ENCODE data around the gene SUPT5H. TPM values are rescaled to one million over a fixed set of nuclear protein-coding genes. Genes with fewer than 3 reads are reported as not detected.

The SUPT5H gene
- polyA plus RNA-seq, 12 donors, result 74.5 to 113 (median 82.6) TPM; not detected in 1

DNA sequence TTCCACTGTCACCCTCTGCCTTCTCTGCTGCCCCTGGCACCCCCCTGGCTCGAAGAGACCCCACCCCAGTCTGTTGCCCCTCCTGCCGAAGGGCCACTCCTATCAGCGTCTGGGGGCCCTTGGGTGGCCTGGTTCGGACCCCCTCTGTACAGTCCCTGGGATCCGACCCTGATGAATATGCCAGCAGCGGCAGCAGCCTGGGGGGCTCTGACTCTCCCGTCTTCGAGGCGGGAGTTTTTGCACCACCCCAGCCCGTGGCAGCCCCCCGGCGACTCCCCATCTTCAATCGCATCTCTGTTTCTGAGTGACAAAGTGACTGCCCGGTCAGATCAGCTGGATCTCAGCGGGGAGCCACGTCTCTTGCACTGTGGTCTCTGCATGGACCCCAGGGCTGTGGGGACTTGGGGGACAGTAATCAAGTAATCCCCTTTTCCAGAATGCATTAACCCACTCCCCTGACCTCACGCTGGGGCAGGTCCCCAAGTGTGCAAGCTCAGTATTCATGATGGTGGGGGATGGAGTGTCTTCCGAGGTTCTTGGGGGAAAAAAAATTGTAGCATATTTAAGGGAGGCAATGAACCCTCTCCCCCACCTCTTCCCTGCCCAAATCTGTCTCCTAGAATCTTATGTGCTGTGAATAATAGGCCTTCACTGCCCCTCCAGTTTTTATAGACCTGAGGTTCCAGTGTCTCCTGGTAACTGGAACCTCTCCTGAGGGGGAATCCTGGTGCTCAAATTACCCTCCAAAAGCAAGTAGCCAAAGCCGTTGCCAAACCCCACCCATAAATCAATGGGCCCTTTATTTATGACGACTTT, 36.8 kb upstream of the SUPT5H start:
- DNase-seq, result peak; percentile 46

DNA sequence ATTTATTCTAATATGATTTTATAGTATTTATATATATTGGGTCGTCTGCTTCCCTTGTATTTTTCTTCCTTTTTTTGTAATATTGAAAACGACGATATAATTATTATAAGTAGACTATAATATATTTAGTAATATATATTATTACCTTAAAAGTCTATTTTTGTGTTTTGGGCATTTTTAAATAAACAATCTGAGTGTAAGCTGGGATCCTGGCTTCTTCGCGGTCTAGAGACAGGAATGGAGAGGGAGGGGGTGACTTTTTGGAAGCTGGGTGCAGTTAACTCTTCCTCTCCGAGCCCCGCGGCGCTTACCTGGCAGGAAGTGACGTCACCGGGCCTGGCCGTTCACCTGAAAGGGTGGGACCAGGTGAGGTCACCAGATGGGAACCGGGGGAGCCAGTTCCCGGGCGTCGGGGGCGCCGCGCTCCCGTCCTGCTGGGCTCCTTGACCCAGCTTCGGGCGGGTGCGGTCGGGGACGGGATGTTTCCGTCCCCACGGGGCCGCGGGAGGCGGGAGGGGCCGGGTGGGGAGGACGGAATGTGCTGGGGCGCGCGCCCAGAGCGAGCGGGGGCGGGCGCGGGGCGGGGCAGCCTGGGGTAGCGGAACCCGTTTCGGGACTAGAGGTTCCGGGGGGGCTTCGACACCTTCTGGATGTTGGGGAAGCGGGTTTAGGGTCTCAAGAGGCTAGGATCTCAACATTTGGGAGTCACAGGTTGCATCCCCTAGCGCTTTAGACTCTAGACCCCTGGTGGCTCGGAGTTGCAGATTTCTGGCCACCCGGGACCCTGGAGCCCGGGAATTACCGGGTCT, 36.0 kb upstream of the SUPT5H start:
- DNase-seq, result peak; percentile 80

DNA sequence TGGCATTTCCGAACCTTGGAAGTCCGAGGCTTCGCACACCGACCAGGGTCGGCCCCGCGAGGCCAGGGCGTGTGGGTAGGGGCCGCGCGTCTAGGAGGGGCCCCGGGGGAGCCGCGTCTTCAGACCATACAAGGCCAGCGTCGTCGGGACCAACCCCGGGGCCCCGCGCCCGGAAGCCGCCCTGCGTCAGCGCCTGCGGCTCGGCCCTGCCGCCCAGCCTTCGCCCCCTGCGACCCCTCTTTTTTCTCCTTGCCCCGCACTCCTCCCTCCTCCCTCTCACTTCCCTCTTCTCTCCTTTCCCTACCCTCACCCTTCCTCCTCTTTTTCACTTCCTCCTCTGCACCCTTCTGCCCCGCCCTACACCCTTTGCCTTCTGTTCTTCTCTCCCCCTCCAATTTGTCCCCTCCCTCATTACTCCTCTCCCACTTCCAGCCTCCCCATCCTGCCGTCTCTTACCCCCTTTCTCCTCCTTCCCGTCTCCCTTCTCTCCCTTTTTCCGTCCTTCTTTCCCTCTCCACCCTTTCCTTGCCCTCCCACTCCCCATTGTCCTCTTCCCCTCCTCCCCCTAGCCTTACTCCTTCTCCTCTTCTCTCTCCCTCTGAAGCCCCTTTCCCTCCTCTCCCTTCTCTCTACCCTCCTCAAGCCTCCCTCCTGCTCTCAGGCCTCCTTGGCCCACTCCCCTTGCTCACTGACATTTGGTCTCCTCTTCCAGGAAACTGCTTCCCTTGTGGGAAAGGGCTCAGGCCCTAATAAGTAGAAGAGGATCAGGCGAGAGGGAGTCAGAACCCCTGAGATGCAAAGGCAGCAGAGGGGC, 35.2 kb upstream of the SUPT5H start:
- peak; percentile 72 for DNase-seq

DNA sequence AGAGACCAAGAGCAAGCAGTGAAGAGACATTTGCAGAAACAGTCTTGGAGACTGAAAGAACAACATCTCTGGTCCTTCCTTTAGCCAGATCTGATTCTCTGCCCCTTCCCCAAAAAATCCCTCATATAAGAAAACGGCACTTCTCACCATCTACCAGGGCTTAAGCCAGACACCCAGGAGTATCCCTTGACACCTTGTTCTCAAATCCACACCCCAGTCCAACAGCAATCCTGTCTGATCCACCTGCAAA, 34.6 kb upstream of the SUPT5H start:
- no peak for DNase-seq

DNA sequence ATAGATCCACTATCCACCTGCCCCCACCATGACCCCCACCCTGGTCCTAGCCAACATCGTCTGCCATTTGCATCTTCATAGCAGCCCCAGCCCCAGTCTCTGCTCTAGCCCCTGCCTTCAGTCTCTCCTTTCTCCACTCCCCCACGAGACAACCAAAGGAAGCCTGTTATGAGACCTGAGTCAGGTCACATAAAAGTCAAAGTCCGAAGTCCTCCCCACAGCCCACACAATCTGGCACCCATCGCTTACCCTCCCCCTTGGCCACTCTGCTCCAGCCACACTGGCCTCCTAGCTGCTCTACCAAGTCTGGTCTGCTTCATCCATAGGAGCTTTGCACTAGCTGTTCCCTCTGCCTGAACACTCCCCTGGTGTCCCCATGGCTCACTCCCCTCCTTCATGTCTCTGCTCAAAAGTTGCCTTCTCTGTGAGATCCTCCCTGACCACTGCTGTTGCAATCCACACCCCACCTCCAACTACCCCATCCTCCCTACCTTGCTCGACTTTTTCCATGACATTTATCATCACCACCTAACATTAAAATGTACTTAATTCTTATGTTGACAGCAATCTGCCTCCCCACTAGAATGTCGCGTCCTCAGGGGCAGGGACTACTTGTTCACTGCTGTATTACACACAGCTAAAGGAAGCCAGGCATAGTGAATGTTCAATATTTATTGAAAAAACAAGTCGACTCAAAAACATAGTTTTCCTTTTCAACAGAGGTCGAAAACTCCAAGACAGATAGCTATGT, 34.1 kb upstream of the SUPT5H start:
- peak; percentile 57 for DNase-seq

DNA sequence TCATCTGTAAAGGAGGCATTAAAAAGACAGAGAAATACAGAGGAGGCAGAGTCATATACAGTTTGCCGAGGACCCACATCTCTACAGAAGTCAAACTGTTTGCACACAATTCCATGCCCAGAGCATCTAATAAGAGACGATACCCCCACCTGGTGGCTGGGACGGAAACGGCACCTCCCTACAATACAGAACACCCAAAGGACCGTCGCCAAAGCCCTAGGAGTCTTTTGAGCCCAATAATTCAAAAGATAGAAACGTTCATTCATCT, 33.6 kb upstream of the SUPT5H start:
- DNase-seq, result peak; percentile 93

DNA sequence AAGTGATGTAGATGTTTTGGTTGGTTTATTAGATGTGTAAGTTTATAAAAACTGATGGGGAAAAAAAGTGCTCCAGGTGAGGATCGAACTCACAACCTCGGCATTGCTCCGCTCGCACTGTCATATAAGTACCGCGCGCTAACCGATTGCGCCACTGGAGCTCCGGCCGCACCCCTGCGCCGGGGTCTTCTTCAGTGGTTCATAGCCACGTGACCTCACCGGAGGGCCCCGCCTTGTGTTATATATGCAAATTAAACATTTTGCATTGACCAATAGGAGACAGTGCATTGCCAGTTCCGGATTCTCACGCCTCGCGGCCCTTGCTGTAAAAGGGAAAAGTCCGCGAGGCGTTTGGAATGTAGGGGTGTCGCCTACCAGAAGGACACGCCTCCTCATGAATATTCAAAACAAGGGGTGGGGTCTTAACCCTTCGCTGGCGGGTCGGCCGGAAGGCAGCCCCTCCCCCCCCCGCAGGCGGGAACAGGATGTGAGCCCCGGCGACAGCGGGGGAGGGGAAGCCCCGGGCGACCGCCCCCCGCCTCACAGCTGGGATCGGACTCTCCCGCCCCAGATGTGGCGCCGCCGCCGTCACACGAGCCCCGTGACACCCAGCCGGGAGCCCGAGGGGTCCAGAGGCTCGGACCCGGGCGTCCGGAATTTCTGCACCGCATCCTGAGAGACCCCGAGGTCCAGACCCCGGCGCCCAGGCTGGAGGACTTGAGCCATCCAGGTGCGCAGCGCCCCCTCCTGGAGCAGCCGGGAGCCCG, 33.1 kb upstream of the SUPT5H start, which contains the start of gene PLEKHG2:
PLEKHG2 (plus strand) TSS at position 570 of the 767 bp plus-strand sequence. CDS start 1,418 bp downstream, outside the sequence.
- DNase-seq, result peak; percentile 99

DNA sequence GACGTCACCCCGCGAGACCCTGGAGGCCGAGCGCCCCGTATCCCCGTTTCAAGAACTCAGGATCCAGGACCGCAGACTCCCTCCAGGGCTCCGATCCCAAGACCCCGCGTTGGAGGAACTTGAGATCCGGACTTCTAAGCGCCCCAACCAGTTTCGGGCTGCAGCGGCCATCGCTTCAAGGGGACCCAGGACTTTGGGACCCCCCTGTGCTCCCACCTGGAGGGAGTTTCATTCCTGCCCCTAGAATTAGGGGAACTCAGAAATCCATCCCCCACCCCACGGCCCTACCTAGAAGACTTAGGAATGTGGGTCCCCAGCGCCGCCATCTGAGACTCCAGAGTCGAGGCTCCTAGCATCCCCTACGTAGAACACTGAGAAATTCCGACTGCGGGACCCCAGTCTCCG, 32.5 kb upstream of the SUPT5H start:
- DNase-seq, result no peak

DNA sequence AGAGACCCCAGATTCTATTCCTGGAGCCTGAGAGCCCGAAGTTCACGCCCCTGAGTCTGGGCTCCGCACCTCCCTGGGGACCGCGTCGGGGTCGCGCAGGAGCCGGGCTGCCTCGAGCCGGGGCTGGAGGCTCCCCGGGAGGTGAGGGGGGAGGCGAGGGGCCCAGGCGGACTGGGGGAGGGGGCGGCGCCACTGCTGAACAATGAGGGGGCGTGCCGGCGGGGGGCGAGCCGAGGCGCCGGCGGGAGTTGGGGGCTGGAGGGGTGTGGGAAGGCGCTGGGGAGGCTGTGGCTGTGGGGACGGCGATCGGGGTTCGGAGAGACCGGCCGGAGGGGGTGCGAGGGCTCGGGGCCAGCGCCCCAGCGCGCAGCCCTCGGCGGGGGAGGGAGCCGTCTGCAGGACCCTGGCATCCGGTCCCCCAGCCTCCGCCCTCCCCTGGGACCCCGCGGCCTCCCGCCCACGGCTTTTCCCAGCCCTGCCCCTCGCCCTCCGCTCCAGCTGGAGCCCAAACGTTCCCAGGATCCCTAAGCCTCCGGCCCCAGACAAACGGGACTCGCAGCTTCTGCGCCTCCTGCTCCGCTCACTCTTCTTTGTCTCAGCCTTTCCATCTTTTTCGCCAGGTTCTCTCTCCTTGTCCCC, 32.0 kb upstream of the SUPT5H start:
- peak; percentile 78 for DNase-seq

DNA sequence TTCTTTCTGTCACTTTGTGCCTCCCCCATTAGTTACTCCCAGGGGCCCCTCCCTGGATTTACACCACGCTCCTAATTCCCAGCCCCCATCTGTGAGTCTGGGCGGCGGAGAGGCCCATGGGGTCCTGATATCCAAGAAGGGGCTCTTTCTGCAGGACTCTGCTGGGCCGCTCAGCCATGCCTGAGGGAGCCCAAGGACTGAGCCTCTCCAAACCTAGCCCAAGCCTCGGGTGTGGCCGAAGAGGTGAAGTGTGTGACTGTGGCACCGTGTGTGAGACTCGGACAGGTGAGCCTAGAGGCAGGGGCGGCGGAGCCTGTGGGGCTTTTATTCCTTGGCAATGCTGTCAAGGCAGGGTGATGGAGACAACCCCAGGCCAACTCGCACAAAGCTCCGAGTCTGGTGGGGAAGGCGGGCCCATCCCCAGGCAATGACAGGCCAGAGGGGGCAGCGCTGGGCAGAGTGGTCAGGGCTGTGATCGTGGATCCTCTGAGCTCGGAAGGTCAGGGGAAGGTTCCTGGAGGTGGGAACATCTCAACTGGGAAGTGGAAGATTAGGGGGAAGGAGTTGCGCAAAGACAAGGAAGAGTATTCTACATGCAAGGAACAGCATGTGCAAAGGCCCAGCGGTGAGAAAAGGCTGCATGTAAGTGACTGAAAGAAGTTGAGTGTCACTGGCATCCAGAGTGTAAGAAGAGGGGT, 31.3 kb upstream of the SUPT5H start:
- DNase-seq, result no peak

DNA sequence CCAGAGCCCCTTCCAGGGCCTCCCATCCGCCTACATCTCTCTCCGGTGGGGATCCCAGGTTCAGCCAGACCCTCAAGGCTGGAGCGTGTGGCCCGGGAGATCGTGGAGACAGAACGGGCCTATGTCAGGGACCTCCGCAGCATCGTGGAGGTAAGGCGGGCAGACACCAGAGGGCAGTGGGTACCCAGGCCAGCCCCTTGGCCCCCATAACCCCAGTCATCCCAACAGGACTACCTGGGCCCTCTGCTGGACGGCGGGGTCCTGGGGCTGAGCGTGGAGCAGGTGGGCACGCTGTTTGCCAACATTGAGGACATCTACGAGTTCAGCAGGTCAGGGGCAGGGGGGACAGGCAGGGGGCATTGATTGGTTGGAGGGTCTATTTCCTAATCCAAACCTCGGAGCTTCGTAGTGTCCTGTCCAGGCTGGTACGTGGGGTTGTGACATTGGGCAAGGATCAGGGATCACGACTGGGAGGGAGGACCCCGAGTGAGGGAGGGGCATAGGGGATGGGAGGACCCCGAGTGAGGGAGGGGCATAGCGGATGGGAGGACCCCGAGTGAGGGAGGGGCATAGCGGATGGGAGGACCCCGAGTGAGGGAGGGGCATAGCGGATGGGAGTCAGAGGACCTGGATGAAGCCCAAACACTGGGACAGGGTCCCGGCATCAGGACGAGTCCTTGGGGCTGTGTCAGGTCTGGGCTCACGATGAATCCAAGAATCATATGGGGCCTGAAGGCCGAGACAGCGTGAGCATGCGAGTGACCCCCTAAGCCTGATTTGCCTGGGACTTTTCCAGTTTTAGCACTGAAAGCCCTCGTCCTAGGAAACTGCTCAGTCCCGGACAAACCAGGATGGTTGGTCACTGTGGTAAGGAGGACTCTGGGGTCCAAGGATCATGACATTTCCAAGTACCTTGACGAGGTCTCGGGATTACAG, 30.0 kb upstream of the SUPT5H start:
- no peak for DNase-seq

DNA sequence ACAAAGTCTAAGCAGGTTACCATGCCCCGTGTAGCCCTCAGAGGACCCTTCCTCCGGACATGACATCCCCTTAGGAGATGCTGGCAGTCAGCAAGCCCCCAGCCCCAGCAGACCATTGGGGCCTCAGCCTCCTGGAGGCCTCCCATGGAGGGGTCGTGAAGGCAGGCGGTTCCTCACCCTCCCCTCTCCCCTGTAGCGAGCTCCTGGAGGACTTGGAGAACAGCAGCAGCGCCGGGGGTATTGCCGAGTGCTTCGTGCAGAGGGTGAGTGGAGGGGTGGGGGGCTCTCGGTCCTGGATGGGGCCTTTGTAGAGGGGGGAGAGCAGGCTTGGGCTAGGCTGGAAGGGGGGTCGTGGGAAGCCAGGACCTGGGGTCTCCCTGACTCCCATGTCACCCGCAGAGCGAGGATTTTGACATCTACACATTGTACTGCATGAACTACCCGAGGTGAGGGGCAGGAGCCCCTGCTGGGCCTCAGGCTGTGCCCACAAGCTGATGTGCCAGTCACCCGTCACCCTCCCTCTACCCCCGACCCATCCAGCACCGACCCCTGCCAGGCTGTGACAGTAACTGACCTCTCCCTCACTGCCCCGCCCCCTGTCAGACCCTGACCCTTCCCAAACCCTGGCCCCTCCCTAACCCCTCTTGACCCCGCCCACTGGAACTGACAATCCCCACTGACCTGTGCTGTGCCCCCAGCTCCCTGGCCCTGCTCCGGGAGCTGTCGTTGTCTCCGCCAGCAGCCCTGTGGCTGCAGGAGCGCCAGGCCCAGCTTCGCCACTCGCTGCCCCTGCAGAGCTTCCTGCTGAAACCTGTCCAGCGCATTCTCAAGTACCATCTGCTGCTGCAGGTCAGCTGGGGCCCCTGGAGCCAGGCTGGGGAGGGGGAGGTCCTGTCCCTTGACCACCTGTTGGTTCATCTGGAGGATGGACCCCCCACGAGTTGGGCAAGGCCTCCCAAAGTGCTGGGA, 28.9 kb upstream of the SUPT5H start:
- DNase-seq, result no peak

DNA sequence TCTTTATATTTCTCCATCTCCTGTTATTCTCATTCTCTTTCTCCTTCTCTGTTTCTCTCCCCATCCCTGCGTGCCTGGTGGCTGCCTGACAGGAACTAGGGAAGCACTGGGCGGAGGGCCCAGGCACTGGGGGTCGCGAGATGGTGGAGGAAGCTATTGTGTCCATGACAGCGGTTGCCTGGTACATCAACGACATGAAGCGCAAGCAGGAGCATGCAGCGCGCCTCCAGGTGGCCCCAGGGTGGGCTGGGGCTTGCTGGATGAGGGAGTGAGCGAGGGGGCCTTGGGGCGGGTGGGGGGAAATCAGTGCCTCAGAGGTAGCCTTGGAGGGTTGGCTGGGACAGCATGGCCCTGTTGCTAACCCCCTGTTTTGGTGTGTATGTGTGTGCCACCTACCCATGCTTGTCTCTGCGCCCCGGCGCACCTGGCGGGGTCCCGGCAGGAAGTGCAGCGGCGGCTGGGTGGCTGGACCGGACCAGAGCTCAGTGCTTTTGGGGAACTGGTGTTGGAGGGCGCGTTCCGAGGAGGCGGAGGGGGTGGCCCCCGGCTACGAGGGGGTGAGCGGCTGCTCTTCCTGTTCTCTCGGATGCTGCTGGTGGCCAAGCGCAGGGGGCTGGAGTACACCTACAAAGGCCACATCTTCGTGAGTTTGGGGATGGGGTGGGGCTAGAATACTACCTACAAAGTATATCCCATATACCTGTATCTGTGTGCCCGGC, 27.8 kb upstream of the SUPT5H start:
- DNase-seq, result no peak

DNA sequence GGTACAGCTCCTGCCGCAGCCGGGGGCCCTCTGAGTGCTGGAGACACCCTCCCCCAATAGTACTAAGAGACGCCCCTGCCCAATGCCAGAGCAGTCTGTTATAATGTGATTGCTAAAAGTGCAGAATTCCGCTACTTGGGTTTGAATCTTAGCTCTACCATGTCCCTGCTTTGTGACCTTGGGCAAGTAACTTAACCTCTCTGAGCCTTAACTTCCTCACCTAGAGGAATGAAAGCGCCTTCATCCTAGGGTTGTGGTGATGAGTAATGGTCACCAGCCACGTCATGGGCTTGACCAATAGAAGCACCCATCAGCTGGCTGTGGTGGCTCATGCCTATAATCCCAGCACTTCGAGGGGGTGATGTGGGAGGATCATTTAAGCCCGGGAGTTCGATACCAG, 26.4 kb upstream of the SUPT5H start:
- no peak for DNase-seq

DNA sequence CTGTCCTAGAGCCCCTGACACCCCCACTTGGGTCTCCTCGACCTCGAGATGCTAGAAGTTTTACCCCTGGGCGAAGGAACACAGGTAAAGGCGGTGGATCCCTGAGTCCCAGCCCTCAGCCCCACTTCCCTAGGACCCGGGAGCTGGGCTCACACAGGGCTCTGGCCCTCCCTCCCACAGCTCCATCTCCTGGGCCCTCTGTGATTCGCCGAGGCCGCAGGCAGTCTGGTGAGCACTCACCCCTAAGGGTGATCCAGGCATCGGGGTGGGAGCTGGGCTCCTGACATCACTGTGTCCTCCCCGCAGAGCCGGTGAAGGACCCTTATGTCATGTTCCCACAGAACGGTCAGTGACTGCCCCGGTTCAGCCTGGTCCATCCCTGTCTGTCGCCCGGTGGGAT, 24.6 kb upstream of the SUPT5H start:
- no peak for DNase-seq

DNA sequence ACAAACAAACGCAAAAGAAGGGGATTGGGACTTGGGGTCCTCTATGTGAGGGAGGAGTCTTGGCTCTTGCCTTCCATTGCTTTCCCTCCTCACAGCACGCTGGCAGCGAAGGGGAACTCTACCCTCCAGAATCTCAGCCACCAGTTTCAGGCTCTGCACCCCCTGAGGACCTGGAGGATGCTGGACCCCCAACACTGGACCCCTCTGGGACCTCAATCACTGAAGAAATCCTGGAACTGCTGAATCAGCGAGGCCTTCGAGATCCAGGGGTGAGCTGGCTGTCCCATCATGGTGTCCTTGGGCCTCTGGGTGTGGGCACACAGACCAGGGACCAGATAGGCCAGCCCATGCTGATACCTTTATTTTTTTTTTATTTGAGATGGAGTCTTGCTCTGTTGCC, 23.4 kb upstream of the SUPT5H start:
- no peak for DNase-seq

Data from muscle of arm (tissue), 12 donors.